ENCODE measurements around the gene MT1G.

MT1G gene

DNA sequence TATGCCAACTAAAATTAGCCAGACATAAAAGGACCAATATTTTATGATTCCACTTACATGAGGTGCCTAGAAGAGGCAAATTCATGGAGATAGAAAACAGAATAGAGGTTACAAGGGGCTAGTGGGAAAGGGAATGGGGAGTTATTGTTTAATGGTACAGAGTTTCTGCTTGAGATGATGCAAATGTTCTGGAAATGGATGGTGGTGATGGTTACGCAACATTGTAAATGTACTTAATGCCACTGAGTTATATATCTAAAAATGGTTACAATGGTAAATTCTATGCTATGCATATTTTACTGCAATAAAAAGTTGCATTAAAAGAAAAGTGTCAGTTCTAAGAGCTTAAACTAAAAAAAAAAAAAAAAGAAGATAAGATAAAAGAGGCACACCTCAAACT lies 32.3 kb upstream of the MT1G start:
- H3K27ac ChIP-seq (replicated peaks; ENCODE audit: low read length), result no peak overlapping the region
- H2BK120ac ChIP-seq (ENCODE audit: low read depth, low read length), result no peak overlapping the region
- peaks cover 0 to 2% of the 10 kb centered on the region in 2 donors for H3K9me3 ChIP-seq (replicated peaks in 1 of 2; ENCODE audit: control insufficient read depth in 2 of 2, insufficient read depth in 1 of 2, low read depth in 1 of 2, low read length in 2 of 2)
- H4K91ac ChIP-seq (ENCODE audit: low read depth, low read length, poor library complexity), result no peak overlapping the region
- peaks cover 0 to 3% of the 10 kb centered on the region in 2 donors for H3K4me1 ChIP-seq (ENCODE audit: control insufficient read depth in 2 of 2, insufficient read depth in 1 of 2, low read depth in 1 of 2, low read length in 2 of 2)
- H3K36me3 ChIP-seq (replicated peaks in 1 of 2; ENCODE audit: control insufficient read depth in 2 of 2, insufficient read depth in 2 of 2, low read length in 2 of 2), result no peaks in the 10 kb centered on the region
- no peak overlapping the region for H2AFZ ChIP-seq (ENCODE audit: low read length)
- no peak overlapping the region for H2BK5ac ChIP-seq (ENCODE audit: low read length)
- DNase-seq (ENCODE audit: low spot score), result no peak
- no peak overlapping the region for H3K18ac ChIP-seq (ENCODE audit: low read length)
- H3K23ac ChIP-seq (ENCODE audit: low read depth, low read length, poor library complexity), result no peak overlapping the region
- H2BK15ac ChIP-seq (ENCODE audit: low read length), result no peak overlapping the region
- H3K9ac ChIP-seq (ENCODE audit: low read depth, low read length, poor library complexity), result no peak overlapping the region
- H3K4ac ChIP-seq (ENCODE audit: low read length), result no peak overlapping the region
- no peak overlapping the region for H3K4me3 ChIP-seq (ENCODE audit: low read length in 2 of 2)
- peaks cover 0 to 8% (median 0%) of the 10 kb centered on the region in 3 experiments for H3K27me3 ChIP-seq (ENCODE audit: control insufficient read depth in 3 of 3, insufficient read depth in 3 of 3, low read depth in 1 of 3, low read length in 3 of 3)
- H3K79me1 ChIP-seq (ENCODE audit: low read depth, low read length), result no peaks in the 10 kb centered on the region
- H3K14ac ChIP-seq (ENCODE audit: low read length), result no peak overlapping the region
- no peak overlapping the region for H2AK5ac ChIP-seq (ENCODE audit: low read depth, low read length)
- WGBS, 2 donors (ENCODE audit: extremely low coverage in 2 of 2, insufficient read length in 2 of 2, insufficient replicate concordance in 1 of 2), result no CpG with 5 or more reads among the region's 1 CpG
- no peak overlapping the region for H4K8ac ChIP-seq (ENCODE audit: low read depth, low read length)
- no peak overlapping the region for H2BK12ac ChIP-seq (ENCODE audit: low read length)
- no peak overlapping the region for H3K4me2 ChIP-seq (ENCODE audit: insufficient read depth, low read length, poor library complexity, severe bottlenecking)

DNA sequence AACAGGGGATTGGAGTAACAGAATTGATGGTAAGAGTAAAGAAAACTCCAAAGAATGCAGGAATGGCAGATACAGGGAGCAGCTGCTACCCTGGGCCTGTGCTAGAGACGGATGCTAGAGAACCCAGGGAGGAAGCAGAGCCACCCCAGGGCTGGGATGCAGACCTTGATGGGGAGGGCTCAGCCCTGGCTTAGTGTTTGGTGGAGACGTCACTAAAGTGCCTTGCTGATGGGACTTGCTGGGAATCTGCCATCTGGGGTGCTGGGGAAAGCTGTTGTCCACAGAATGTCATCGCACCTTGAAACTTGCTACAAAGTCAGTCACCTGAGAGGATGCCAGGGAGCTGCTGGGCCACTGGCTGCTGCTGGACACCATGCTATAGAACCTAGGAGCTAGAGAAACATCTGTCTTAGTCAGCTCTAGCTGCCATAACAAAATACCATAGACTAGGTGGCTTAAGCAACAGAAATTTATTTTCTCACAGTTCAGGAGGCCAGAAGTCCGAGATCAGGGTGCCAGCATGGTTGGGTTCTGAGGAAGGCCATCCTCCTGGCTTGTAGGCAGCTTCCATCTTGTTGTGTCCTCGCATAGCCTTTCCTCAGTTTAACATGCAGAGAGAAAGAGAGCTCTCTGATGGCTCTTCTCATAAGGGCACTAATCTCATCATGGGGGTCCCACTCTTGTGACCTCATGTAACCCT lies 29.7 kb upstream of the MT1G start:
- no peak overlapping the region for H2BK120ac ChIP-seq (ENCODE audit: low read depth, low read length)
- H3K18ac ChIP-seq (ENCODE audit: low read length), result no peak overlapping the region
- H2AFZ ChIP-seq (ENCODE audit: low read length), result no peak overlapping the region
- no CpG with 5 or more reads among the region's 5 CpGs for WGBS, 2 donors (ENCODE audit: extremely low coverage in 2 of 2, insufficient read length in 2 of 2, insufficient replicate concordance in 1 of 2)
- peaks cover 0 to under 1% of the 10 kb centered on the region in 2 donors for H3K4me1 ChIP-seq (ENCODE audit: control insufficient read depth in 2 of 2, insufficient read depth in 1 of 2, low read depth in 1 of 2, low read length in 2 of 2)
- no peak overlapping the region for H2AK5ac ChIP-seq (ENCODE audit: low read depth, low read length)
- no peak overlapping the region for H3K9ac ChIP-seq (ENCODE audit: low read depth, low read length, poor library complexity)
- no peak overlapping the region for H3K4me2 ChIP-seq (ENCODE audit: insufficient read depth, low read length, poor library complexity, severe bottlenecking)
- H3K27me3 ChIP-seq (ENCODE audit: control insufficient read depth in 3 of 3, insufficient read depth in 3 of 3, low read depth in 1 of 3, low read length in 3 of 3), result peaks cover 0 to 4% (median 0%) of the 10 kb centered on the region in 3 experiments
- H3K4me3 ChIP-seq (ENCODE audit: low read length in 2 of 2), result peak overlapping the region in 1 of 2 donors; percentile 22
- no peak overlapping the region for H3K23ac ChIP-seq (ENCODE audit: low read depth, low read length, poor library complexity)
- H3K9me3 ChIP-seq (replicated peaks in 1 of 2; ENCODE audit: control insufficient read depth in 2 of 2, insufficient read depth in 1 of 2, low read depth in 1 of 2, low read length in 2 of 2), result peaks cover 0 to 2% of the 10 kb centered on the region in 2 donors
- no peak overlapping the region for H3K14ac ChIP-seq (ENCODE audit: low read length)
- H2BK15ac ChIP-seq (ENCODE audit: low read length), result no peak overlapping the region
- H3K27ac ChIP-seq (replicated peaks; ENCODE audit: low read length), result no peak overlapping the region
- DNase-seq (ENCODE audit: low spot score), result no peak
- H3K4ac ChIP-seq (ENCODE audit: low read length), result no peak overlapping the region
- H3K36me3 ChIP-seq (replicated peaks in 1 of 2; ENCODE audit: control insufficient read depth in 2 of 2, insufficient read depth in 2 of 2, low read length in 2 of 2), result no peaks in the 10 kb centered on the region
- H2BK5ac ChIP-seq (ENCODE audit: low read length), result no peak overlapping the region
- H4K91ac ChIP-seq (ENCODE audit: low read depth, low read length, poor library complexity), result no peak overlapping the region
- no peaks in the 10 kb centered on the region for H3K79me1 ChIP-seq (ENCODE audit: low read depth, low read length)
- no peak overlapping the region for H2BK12ac ChIP-seq (ENCODE audit: low read length)
- H4K8ac ChIP-seq (ENCODE audit: low read depth, low read length), result no peak overlapping the region

DNA sequence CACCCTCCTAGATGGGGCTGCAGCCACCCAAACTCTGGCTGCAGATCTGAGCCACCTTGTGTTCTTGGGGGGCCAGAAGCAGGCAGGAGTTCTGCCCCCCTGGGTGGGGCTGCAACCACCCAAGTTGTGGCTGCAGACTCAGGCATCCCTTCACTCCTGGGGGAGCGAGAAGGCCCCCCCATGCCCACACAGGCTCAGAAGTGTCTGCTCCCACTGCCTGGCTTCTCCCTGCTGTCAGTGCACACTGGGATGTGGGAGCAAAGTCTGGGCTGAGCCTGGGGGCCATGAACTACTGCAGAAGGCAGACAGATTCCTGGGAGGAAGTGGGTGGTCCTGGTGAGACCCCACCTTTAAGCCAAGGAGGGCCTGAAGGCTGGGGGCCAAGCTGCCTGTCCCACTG lies 27.4 kb upstream of the MT1G start:
- DNase-seq (ENCODE audit: low spot score), result no peak
- Histone ChIP-seq H4K8ac (ENCODE audit: low read depth, low read length) (no peak overlapping the region), H2AFZ (ENCODE audit: low read length) (no peak overlapping the region), H2BK5ac (ENCODE audit: low read length) (no peak overlapping the region), H3K4me3 (ENCODE audit: low read length in 2 of 2) (no peak overlapping the region), H3K79me1 (ENCODE audit: low read depth, low read length) (no peaks in the 10 kb centered on the region), H3K14ac (ENCODE audit: low read length) (peak overlapping the region; percentile 67), H3K4ac (ENCODE audit: low read length) (no peak overlapping the region), H2AK5ac (ENCODE audit: low read depth, low read length) (no peak overlapping the region), H3K27ac (replicated peaks; ENCODE audit: low read length) (no peak overlapping the region), H3K27me3 (ENCODE audit: control insufficient read depth in 3 of 3, insufficient read depth in 3 of 3, low read depth in 1 of 3, low read length in 3 of 3) (peaks cover 0 to 15% (median 0%) of the 10 kb centered on the region in 3 experiments), H3K9me3 (replicated peaks in 1 of 2; ENCODE audit: control insufficient read depth in 2 of 2, insufficient read depth in 1 of 2, low read depth in 1 of 2, low read length in 2 of 2) (peaks cover 0 to 2% of the 10 kb centered on the region in 2 donors), H2BK120ac (ENCODE audit: low read depth, low read length) (no peak overlapping the region), H3K18ac (ENCODE audit: low read length) (peak overlapping the region; percentile 2), H3K36me3 (replicated peaks in 1 of 2; ENCODE audit: control insufficient read depth in 2 of 2, insufficient read depth in 2 of 2, low read length in 2 of 2) (no peaks in the 10 kb centered on the region), H3K4me1 (ENCODE audit: control insufficient read depth in 2 of 2, insufficient read depth in 1 of 2, low read depth in 1 of 2, low read length in 2 of 2) (no peaks in the 10 kb centered on the region), H2BK15ac (ENCODE audit: low read length) (no peak overlapping the region), H3K23ac (ENCODE audit: low read depth, low read length, poor library complexity) (no peak overlapping the region), H4K91ac (ENCODE audit: low read depth, low read length, poor library complexity) (no peak overlapping the region), H3K4me2 (ENCODE audit: insufficient read depth, low read length, poor library complexity, severe bottlenecking) (no peak overlapping the region), H2BK12ac (ENCODE audit: low read length) (no peak overlapping the region), H3K9ac (ENCODE audit: low read depth, low read length, poor library complexity) (no peak overlapping the region)
- no CpG with 5 or more reads among the region's 1 CpG for WGBS, 2 donors (ENCODE audit: extremely low coverage in 2 of 2, insufficient read length in 2 of 2, insufficient replicate concordance in 1 of 2)

- H3K27me3 ChIP-seq (ENCODE audit: control insufficient read depth in 3 of 3, insufficient read depth in 3 of 3, low read depth in 1 of 3, low read length in 3 of 3), result peaks cover 0 to 18% (median 0%) of the 10 kb centered on the region in 3 experiments
- H4K91ac ChIP-seq (ENCODE audit: low read depth, low read length, poor library complexity), result no peak overlapping the region
- WGBS, 2 donors (ENCODE audit: extremely low coverage in 2 of 2, insufficient read length in 2 of 2, insufficient replicate concordance in 1 of 2), result no CpG with 5 or more reads among the region's 4 CpGs
- no peaks in the 10 kb centered on the region for H3K4me1 ChIP-seq (ENCODE audit: control insufficient read depth in 2 of 2, insufficient read depth in 1 of 2, low read depth in 1 of 2, low read length in 2 of 2)
- peaks cover 0 to 1% of the 10 kb centered on the region in 2 donors for H3K9me3 ChIP-seq (replicated peaks in 1 of 2; ENCODE audit: control insufficient read depth in 2 of 2, insufficient read depth in 1 of 2, low read depth in 1 of 2, low read length in 2 of 2)
- H3K23ac ChIP-seq (ENCODE audit: low read depth, low read length, poor library complexity), result no peak overlapping the region
- H4K8ac ChIP-seq (ENCODE audit: low read depth, low read length), result no peak overlapping the region
- H3K36me3 ChIP-seq (replicated peaks in 1 of 2; ENCODE audit: control insufficient read depth in 2 of 2, insufficient read depth in 2 of 2, low read length in 2 of 2), result no peaks in the 10 kb centered on the region
- no peak overlapping the region for H2AFZ ChIP-seq (ENCODE audit: low read length)
- no peaks in the 10 kb centered on the region for H3K79me1 ChIP-seq (ENCODE audit: low read depth, low read length)
- no peak overlapping the region for H2AK5ac ChIP-seq (ENCODE audit: low read depth, low read length)
- H2BK12ac ChIP-seq (ENCODE audit: low read length), result no peak overlapping the region
- H3K4me3 ChIP-seq (ENCODE audit: low read length in 2 of 2), result no peak overlapping the region
- no peak overlapping the region for H2BK15ac ChIP-seq (ENCODE audit: low read length)
- H3K9ac ChIP-seq (ENCODE audit: low read depth, low read length, poor library complexity), result peak overlapping the region; percentile 31
- H3K27ac ChIP-seq (replicated peaks; ENCODE audit: low read length), result no peak overlapping the region
- no peak overlapping the region for H3K4ac ChIP-seq (ENCODE audit: low read length)
- DNase-seq (ENCODE audit: low spot score), result no peak
- H3K14ac ChIP-seq (ENCODE audit: low read length), result no peak overlapping the region
- no peak overlapping the region for H2BK120ac ChIP-seq (ENCODE audit: low read depth, low read length)
- no peak overlapping the region for H3K18ac ChIP-seq (ENCODE audit: low read length)
- H2BK5ac ChIP-seq (ENCODE audit: low read length), result no peak overlapping the region
- H3K4me2 ChIP-seq (ENCODE audit: insufficient read depth, low read length, poor library complexity, severe bottlenecking), result no peak overlapping the region
These were observed 24.0 kb upstream of the MT1G start for GRCh38 chr16:56691885-56692284.

All from neuronal stem cell (in vitro differentiated cells).